Gastrocnemius medialis (tissue), 4 donors: ENCODE results near the gene HMCN1.

Experiments used
- POLR2A ChIP-seq, 2 donors: fragments of 450-650 bp; IDR thresholded peaks; one replicate each; pipeline ENCODE4 v1.6.1; 2017; ENCODE audit warnings: antibody characterized with exemption in 2 of 2, mild to moderate bottlenecking in 2 of 2, moderate library complexity in 2 of 2
- TF ChIP-seq, protein P1 (sequence below), 5 experiments: fragments of 450-650 bp in 3 of 5; fragments of 200-600 bp in 2 of 5; sonication (generic) in 2 of 5; IDR thresholded peaks in 4 of 5; conservative IDR thresholded peaks in 1 of 5; 1 replicate in 4 of 5; 2 replicates in 1 of 5; pipeline ENCODE4 v1.5.1; 2016 to 2019; ENCODE audit warnings: antibody characterized with exemption in 5 of 5, mild to moderate bottlenecking in 3 of 5, moderate library complexity in 3 of 5

DNA sequence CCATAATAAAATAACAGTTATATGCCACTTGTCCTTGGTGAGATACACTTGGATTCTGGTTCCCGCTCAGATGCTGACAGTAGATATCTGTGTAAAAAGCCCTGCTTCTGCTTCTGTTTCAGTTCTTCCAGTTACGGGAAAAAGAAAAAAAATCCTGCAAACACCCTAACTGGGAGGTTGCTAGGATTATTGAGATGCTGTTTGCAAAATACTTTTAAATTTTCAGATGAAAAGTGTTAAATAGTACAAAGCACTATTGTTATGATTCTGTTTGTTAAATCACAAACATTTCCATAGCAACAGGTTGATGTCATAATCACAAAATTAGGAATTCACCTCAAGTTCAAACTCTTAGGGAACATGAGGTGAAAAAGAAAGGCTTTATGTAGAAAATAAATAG lies 232.3 kb downstream of the HMCN1 start:
- TF ChIP-seq, protein P1, sequence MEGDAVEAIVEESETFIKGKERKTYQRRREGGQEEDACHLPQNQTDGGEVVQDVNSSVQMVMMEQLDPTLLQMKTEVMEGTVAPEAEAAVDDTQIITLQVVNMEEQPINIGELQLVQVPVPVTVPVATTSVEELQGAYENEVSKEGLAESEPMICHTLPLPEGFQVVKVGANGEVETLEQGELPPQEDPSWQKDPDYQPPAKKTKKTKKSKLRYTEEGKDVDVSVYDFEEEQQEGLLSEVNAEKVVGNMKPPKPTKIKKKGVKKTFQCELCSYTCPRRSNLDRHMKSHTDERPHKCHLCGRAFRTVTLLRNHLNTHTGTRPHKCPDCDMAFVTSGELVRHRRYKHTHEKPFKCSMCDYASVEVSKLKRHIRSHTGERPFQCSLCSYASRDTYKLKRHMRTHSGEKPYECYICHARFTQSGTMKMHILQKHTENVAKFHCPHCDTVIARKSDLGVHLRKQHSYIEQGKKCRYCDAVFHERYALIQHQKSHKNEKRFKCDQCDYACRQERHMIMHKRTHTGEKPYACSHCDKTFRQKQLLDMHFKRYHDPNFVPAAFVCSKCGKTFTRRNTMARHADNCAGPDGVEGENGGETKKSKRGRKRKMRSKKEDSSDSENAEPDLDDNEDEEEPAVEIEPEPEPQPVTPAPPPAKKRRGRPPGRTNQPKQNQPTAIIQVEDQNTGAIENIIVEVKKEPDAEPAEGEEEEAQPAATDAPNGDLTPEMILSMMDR (IDR thresholded peaks at IDR 0.05 in 4 of 5, conservative IDR thresholded peaks at IDR 0.05 in 1 of 5): no peak
- TF ChIP-seq POLR2A (IDR thresholded peaks at IDR 0.05): no peak
